Inferior parietal cortex (tissue), 1 donor: ENCODE data around the gene PAX2.
A peak's percentile ranks its signal among the peaks of the same experiment; 100 is the strongest.

Experiments used
- DNase-seq: peaks from one replicate; pipeline ENCODE4 v3.0.0-alpha.2; 2016; ENCODE audit errors: extremely low spot score

The PAX2 gene

DNA sequence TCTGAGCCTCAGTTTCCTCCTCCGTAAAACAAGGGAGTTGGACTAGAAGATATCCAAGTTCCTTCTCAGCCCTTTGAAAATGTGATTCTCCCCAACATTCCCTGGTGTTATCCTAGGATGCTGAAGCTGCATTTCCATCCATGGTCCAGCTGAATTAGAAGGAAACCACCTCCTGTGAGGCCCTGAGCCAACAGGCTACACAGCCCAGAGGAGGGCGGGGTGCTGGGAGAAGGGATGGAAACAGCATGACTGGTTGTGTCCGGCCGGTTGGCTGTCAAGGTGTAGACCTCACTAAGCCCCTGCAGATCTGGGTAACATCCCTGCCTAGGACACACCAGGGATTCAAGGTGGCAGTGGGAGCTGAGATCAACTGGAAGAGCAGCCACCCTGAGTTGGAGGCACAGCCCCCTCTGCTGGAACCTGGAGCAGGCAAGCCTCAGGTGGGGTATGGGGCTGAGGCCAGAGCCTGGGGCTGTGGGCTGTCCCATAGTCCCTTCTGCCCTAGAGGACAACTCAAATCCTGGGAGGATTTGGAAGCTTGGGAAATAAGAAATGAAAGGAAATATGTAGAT lies 72.0 kb downstream of the PAX2 start:
- DNase-seq: no peak

DNA sequence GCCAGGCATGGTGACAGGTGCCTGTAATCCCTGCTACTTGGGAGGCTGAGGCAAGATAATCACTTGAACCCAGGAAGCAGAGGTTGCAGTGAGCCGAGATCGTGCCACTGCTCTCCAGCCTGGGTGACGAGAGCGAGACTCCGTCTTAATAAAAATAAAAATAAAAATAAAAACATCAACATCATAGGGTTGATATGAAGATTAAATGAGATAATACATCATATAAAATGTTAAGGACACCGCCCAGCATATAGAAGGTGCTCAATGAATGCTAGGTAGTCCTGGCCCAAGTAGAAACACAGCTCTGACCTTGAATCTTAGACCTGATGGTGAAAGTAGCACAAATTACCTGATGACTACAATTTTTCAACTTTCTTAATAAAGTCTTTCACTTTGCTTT lies 74.0 kb downstream of the PAX2 start:
- DNase-seq: no peak

DNA sequence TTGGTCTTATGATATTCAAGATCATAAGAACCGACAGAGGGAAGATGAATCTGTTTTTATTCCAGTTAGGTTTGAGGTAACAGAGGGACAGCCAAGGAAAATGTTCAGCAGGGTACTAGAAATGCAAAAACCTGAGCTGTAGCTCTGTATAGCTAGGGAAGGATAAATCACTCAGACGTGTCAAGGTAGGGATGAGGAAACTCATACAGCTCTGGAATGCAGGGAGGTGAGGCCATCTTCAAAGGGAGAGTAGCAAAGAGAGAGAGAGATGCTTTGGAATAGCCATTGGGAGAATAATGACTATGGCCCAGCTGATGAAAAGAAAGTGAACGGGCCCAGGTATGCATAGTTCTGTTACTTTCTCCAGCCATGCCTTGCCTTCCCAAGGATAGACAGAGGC lies 77.8 kb downstream of the PAX2 start:
- DNase-seq: no peak

DNA sequence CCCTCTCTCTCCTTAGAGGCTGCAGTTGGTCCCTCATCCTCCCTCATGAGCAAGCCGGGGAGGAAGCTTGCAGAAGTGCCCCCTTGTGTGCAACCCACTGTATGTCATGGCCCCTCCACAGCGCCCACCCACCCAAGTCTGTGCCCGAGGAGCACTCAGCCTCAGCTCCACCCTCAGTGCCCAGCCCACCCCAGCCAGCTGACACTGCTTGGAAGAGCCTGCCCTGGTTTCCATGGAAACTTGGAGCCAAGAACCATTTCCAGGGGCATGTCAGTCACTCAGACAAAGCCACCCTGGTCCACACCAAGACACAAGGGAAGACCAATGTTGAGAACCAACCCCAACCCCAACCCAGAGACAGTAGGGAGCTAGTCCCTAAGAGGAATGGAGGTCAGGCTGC lies 79.5 kb downstream of the PAX2 start:
- DNase-seq: no peak

DNA sequence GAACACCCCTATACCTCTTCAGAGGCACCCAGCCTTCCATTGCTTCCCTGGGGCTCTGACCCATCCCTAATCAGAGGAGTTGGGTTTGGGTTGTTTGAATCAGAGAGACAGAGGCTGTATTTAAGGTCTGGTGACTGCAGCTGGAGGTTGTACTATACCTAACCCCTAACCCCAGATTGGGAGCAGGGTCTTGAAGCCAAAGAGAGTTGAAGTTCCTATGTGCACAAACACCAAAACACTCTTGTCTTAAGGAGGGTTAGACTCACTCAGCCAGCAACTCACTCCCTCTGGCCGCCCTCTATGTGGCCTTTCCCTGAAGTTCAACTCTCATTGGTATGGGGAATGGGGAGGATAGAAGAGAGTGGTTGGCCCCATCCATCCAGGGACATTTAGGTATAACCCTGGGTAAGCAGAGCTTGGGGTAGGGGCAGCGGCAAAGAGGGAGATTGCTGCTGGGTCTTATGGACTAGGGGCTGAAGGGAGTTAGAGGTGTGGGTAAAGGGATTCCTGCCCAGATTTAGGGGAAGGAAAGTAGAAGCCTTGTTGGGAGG lies 80.0 kb downstream of the PAX2 start:
- no peak for DNase-seq

DNA sequence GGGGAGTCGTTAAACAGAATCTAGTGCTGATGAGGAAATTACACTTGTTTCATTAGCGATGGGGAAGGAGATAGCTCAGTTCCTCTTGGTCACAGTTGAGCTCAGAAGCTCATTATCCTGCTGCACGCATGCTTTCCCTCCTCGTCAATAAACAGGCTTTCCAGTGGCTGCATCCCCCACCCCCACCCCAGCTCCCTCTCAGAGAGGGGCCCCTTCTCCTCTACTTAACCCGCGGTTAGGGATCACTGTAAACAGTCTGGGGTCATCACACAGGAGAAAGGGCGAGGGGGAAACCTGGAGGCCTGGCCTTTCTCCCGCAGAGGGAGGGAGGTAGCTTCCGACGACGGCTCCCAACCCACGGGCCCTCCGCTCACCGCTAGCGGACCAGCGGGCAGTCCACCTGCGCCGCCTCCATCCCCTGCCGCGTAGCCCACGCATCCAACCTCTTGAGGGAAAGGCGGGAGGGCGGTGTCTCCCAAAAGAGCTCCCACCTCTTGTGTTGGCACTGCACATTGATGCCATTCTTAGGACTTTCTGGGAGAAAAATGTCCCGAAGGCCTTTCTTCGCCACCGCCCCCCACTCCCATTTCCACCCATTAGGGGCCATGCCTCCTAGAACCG lies 80.8 kb downstream of the PAX2 start:
- DNase-seq: no peak

DNA sequence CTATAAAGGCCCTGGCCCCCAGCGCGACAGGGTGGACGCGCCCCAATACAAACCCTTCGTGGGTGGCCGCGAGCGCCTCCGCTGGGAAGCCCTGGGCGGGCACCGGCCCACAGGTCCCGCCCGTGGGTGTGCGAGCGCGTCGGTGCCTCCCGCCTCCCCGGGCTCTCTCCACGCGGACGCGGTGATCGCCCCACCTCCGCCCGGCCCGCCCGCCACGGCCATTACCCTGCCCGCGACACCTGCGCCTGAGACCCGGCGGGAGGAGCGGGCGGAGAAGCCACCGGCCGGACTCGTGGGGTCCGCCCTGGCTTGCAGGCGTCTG lies 81.2 kb downstream of the PAX2 start:
- DNase-seq: no peak

DNA sequence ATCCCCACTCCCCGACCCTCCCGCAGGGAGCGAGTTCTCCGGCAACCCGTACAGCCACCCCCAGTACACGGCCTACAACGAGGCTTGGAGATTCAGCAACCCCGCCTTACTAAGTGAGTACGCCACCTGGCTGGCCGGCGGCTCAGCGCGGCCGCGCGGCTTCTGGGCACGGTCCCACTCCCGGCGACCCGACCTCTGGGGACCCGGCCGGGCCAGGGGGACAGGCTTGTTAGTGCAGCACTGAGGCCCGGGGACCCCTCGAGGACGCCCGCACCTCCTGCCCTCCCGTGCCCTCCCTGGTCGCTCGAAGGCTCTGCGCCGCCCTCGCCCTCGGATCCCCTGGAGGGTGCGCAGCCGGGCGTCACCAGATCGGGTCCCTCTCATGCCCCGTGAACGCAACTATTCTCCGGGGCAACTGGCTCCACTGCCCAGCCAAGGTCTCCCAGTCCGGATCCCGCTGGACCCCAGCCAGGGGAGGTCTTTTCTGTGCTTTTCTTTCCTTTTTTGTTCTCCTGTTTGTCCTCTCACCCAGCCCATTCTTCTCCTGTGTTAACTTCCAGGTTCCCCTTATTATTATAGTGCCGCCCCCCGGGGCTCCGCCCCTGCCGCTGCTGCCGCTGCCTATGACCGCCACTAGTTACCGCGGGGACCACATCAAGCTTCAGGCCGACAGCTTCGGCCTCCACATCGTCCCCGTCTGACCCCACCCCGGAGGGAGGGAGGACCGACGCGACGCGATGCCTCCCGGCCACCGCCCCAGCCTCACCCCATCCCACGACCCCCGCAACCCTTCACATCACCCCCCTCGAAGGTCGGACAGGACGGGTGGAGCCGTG lies 81.8 kb downstream of the PAX2 start:
- DNase-seq: no peak

DNA sequence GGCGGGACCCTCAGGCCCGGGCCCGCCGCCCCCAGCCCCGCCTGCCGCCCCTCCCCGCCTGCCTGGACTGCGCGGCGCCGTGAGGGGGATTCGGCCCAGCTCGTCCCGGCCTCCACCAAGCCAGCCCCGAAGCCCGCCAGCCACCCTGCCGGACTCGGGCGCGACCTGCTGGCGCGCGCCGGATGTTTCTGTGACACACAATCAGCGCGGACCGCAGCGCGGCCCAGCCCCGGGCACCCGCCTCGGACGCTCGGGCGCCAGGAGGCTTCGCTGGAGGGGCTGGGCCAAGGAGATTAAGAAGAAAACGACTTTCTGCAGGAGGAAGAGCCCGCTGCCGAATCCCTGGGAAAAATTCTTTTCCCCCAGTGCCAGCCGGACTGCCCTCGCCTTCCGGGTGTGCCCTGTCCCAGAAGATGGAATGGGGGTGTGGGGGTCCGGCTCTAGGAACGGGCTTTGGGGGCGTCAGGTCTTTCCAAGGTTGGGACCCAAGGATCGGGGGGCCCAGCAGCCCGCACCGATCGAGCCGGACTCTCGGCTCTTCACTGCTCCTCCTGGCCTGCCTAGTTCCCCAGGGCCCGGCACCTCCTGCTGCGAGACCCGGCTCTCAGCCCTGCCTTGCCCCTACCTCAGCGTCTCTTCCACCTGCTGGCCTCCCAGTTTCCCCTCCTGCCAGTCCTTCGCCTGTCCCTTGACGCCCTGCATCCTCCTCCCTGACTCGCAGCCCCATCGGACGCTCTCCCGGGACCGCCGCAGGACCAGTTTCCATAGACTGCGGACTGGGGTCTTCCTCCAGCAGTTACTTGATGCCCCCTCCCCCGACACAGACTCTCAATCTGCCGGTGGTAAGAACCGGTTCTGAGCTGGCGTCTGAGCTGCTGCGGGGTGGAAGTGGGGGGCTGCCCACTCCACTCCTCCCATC lies 82.7 kb downstream of the PAX2 start:
- DNase-seq: no peak

DNA sequence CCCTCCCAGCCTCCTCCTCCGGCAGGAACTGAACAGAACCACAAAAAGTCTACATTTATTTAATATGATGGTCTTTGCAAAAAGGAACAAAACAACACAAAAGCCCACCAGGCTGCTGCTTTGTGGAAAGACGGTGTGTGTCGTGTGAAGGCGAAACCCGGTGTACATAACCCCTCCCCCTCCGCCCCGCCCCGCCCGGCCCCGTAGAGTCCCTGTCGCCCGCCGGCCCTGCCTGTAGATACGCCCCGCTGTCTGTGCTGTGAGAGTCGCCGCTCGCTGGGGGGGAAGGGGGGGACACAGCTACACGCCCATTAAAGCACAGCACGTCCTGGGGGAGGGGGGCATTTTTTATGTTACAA lies 83.3 kb downstream of the PAX2 start:
- DNase-seq: no peak

DNA sequence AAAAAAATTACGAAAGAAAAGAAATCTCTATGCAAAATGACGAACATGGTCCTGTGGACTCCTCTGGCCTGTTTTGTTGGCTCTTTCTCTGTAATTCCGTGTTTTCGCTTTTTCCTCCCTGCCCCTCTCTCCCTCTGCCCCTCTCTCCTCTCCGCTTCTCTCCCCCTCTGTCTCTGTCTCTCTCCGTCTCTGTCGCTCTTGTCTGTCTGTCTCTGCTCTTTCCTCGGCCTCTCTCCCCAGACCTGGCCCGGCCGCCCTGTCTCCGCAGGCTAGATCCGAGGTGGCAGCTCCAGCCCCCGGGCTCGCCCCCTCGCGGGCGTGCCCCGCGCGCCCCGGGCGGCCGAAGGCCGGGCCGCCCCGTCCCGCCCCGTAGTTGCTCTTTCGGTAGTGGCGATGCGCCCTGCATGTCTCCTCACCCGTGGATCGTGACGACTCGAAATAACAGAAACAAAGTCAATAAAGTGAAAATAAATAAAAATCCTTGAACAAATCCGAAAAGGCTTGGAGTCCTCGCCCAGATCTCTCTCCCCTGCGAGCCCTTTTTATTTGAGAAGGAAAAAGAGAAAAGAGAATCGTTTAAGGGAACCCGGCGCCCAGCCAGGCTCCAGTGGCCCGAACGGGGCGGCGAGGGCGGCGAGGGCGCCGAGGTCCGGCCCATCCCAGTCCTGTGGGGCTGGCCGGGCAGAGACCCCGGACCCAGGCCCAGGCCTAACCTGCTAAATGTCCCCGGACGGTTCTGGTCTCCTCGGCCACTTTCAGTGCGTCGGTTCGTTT lies 83.9 kb downstream of the PAX2 start:
- no peak for DNase-seq

DNA sequence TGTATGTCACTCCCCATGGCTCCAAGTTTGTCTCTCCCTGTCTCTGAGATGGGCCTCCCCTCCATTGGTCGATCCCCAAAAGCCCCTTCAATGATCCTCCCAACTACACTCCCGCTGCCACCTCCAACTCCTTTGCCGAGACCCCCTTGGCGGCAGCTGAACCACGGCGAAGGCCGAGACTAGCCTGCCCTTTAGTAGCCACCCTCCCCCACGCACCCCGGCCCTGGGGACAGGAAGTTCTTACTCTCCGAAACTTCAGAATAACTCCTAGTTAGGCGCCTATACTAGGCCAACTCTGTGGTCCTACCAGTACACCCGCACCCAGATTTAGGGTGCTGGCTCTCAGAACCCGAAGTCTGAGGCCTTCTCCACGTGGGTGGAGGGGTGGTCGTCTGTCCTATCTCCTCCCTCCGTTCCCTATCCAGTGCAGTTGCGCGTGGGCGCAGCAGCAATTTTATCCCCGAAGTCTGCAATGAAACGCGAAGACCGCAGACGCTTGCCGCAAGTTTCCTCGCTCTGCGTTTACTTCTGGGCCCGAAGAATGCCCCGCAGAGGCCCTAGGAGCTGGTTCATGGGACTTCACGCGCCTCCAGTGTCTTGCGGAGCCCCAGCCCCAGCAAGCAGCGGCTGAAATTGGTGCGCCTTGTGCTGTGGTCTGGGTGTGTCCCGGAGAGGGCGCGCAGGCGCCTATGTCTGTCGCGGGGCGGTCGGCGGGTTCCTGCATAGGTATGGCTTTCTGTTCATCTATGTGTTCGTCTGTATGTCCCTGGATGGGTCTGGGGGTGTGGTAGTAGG lies 84.7 kb downstream of the PAX2 start:
- DNase-seq: no peak

DNA sequence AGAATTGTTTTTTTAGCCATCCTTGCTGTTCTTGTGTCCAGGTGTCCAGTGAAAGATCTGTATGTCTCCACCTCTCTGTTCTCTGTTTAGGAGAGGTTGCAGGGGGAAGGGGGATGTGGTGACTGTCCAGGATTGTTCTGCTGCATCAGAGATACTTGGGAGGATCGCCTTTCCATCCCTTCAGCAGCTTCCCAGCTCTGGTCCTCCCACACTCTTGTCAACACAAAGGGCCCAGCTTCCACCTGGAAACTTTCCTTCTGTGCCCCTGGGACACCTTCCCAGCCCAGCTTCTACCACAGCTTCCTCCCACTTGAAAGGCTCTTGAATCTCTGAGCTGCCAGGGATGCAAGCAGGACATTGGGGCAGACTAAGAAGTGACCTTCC lies 85.3 kb downstream of the PAX2 start:
- no peak for DNase-seq

DNA sequence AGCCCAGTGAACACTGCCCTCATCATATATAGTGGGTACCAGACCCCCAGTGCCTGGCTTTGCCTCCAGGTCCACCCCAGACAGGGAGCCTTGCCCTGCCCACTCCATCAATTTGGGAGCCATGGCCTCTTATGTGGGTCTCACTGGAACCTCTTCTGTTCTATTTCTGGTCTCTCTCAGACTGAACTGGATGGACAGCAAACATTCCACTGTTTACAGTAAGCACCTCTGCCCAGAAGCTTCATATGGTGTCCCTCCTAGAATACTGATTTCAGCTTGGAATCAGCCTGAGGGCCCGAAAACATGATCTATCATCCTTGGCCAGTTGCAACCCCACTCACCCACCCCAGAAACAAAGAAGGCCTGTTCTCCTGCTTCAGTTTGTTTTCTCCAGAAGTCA lies 86.4 kb downstream of the PAX2 start:
- DNase-seq: no peak

DNA sequence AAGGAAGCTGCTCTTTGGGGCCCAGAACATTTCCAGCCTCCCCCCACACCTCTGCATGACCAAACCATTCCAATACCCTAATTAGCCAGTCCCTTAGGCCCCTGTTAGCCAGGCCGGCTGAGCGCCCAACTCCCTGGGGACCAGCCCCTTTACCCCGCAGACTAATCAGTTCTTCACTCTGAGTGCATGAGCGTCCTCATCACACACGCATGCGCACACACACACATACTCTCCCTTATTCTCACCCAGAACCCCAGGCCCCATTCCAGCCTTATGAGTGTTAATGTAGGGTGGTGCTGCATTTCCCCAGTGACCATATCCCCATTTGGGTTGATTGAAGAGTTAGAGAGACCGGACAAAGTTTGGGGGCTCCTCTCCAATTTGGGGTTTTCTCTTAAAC lies 90.4 kb downstream of the PAX2 start:
- DNase-seq: no peak

DNA sequence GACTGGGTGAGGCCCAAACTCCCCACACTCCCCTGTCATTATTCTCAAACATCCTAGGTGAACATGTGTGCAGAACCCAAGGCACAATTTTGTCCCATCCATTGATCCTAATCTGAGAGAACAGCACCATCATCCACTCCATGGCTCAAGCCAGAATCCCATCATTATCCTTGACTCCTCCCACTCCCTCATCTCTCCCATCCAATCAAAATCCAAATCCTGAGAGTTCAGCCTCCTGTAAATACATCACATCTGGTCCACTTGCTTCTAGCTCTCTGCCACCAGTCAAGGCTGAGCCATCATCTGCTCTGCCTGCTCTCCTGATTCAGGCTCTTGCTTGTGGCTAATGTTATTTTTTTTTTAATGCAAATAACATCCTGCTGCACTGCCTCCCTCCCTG lies 91.5 kb downstream of the PAX2 start:
- no peak for DNase-seq

DNA sequence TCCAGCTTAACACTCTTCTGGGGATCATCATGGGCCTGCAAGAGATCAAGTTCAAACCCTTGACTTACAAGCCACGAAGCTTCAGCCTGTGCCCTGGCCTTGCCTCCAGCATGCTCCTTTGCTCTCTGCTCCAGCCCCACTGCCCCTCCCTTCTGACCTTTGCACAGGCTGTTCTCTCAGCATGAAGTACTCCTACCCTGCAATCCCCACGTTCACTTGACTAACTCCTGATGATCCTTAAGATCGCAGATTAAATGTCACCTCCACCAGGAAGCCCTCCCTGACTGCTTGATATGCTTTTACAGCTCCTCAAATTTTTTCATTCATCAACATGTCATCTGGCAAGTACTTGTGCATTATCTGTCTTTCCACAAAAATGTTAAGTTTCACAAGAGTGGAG lies 91.9 kb downstream of the PAX2 start:
- no peak for DNase-seq

DNA sequence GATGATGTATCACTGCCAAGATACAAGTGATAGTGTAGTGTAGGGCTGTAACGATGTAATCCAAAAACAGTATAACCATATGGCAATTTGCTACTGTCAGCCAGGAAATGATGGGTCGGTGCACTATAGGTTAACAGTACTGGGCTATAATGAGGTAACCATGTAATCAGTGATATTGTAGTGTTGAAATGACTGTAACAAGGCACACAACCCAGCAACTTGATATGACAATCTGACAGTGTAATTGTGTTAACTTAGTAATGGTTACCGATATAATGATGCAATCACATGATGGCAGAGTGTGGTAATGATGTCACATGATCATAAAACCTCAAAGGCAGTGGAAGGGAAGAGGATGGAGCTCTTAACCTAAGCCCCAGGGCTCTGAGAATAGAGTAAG lies 93.6 kb downstream of the PAX2 start:
- DNase-seq: no peak

DNA sequence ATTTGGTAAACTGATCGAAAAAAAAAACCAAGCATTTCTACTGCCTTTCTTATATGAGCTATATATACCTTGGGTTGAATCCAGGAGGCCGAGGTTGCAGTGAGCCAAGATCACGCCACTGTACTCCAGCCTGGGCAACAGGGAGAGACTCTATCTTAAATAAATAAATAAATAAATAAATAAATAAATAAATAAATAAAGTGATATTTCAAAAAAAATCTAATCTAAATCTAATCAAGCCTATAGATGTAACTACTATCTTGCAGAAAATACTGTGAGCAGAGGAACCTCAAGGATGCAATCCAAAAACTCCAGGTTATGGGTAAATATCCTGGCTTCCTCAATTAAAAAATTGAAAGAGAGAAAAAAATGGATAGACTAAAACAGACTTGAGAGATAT lies 96.1 kb downstream of the PAX2 start:
- no peak for DNase-seq

DNA sequence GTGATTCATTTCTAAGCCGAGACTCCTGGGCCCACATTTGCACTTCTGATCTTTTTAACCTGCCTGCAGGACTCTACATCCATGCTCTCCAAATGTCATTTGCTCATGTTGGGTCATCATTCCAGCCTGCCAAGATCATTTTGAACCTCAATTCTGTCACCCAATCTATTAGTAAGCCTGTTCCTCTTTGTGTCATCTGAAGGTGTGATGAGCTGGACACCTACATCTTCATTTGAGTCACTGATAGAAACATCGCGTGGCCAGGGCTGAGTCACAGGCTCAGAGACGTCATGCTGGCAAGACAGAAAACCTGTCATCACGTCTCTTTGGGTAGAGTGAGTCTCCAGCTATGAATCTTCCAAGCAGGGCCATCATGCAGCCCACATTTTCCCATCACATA lies 102.1 kb downstream of the PAX2 start:
- peak; percentile 7 for DNase-seq

DNA sequence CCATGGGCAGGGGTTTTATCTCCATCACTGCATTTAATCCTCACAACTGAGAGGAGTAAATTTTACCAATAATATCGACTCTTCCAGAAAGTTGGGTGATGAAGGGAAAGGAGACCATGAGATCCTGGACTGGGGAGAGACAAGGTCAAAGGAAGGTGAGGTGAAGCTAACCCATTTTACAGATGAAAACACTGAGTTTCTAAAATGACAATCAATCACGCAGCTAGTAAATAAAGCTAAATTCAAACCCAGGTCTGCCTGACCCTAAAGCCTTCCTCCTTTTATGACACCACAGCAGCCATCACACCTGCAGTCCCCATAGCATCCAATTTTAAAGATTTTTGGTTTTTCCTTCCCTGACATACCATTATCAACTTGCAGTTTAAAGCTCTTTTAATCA lies 103.4 kb downstream of the PAX2 start:
- no peak for DNase-seq
